Measurements from ENCODE around the gene CUX1. TPM values are rescaled to one million over a fixed set of nuclear protein-coding genes. Genes with fewer than 3 reads are reported as not detected.

Gene CUX1
- total and polyA plus RNA-seq, 10 of the 15 experiments (the other 5 are each of a cell fraction or from before 2014, with no cell fraction given): 6.1 to 48.6 (median 25.9) TPM

DNA sequence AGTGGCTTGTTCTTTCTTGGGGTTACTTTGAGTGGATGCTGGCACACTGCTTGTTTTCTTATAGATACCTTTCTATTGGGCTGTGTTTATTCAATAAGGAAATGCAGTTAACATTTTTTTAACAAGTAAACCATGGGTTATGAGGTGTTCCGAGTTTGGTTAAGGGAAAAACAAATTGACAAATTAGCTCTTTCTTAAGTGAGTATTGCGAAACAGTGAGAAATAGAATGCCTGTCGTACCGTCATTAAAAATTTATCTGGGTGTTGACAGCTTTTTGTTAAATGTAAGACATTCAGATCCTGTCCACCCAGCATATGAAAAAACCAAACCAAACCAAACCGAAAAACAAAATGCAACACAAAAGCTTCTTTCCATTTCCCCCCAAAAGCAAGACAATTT is 6.2 kb downstream of the CUX1 start:
- H2AFZ ChIP-seq (ENCODE audit: control insufficient read depth, low read depth, low read length): no peak overlapping the region
- H3K9ac ChIP-seq (ENCODE audit: control insufficient read depth, insufficient read depth, low read length): no peak overlapping the region
- FAIRE-seq: no peak
- H3K36me3 ChIP-seq (ENCODE audit: control insufficient read depth in 2 of 2, insufficient read depth in 2 of 2, low read length in 1 of 2): peaks cover 1 to 9% of the 10 kb centered on the region in 2 experiments; a peak in 2 of 4 replicates
- no peaks in the 10 kb centered on the region; the same call in 1 of the 2 replicates for H4K20me1 ChIP-seq (ENCODE audit: control insufficient read depth, insufficient read depth)
- in situ Hi-C loops (cut with MboI): no loop called here
- ChIA-PET POLR2A (no interaction called here), SMC1A (ENCODE audit: uncharacterized antibody, unreplicated experiment) (interaction anchor here (0.9 to 1.1 kb wide), 2 partner anchors 159 to 285 kb away, joined by 3 read pairs; no protein-coding TSS in a partner anchor), RAD21 (ENCODE audit: unreplicated experiment) (no interaction called here), CTCF (interaction anchor here (0.8 to 1.3 kb wide), 2 partner anchors 33 to 80 kb away, joined by 3 to 5 read pairs; no protein-coding TSS in a partner anchor)
- H3K4me2 ChIP-seq (ENCODE audit: control insufficient read depth, insufficient read depth): no peak overlapping the region; the same call in 1 of the 2 replicates
- H3K4me3 ChIP-seq: no peak overlapping the region
- ATAC-seq: no peak
- H3K27ac ChIP-seq (ENCODE audit: control insufficient read depth, insufficient read depth): no peak overlapping the region
- no peak for TF ChIP-seq TARDBP (IDR thresholded peaks at IDR 0.05; ENCODE audit: borderline replicate concordance)
- no peak for TF ChIP-seq ELK1 (IDR thresholded peaks at IDR 0.05; ENCODE audit: low read depth, low read length)
- TF ChIP-seq SMAD1 (IDR thresholded peaks at IDR 0.05; ENCODE audit: low read depth, partially characterized antibody): no peak
- no peak for TF ChIP-seq BCL11A (IDR thresholded peaks at IDR 0.05; ENCODE audit: low read depth, low read length)
- H3K9me3 ChIP-seq (replicated peaks; ENCODE audit: control insufficient read depth, insufficient read depth, low read length): no peaks in the 10 kb centered on the region
- no peaks in the 10 kb centered on the region for H3K27me3 ChIP-seq (replicated peaks in 1 of 2; ENCODE audit: control insufficient read depth in 2 of 2, insufficient read depth in 2 of 2, low read length in 1 of 2)
- H3K4me1 ChIP-seq (ENCODE audit: control insufficient read depth, insufficient read depth, low read length): peaks cover 4% of the 10 kb centered on the region; the same call in 1 of the 2 replicates
- intact Hi-C loops (cut with micrococcal nuclease; ENCODE audit: unreplicated experiment): no loop called here
- DNase-seq (ENCODE audit: low read depth, low spot score): no peak
- H3K79me2 ChIP-seq (ENCODE audit: control insufficient read depth, insufficient read depth, low read length): peaks cover 69% of the 10 kb centered on the region
- BruUV-seq (replicated peaks): no TSS peak
- 97% methylated on average over 5 of the region's 5 CpGs for WGBS (ENCODE audit: insufficient coverage, insufficient replicate concordance, low lambda C conversion rate, missing lambda C conversion rate)

- in situ Hi-C loops (cut with MboI): no loop called here
- TF ChIP-seq ELK1 (IDR thresholded peaks at IDR 0.05; ENCODE audit: low read depth, low read length): no peak
- TF ChIP-seq E4F1 (IDR thresholded peaks at IDR 0.05; ENCODE audit: borderline replicate concordance, partially characterized antibody): no peak
- TF ChIP-seq YY1 (IDR thresholded peaks at IDR 0.05; ENCODE audit: low read depth, low read length): no peak
- TF ChIP-seq TCF3 (IDR thresholded peaks at IDR 0.05; ENCODE audit: borderline replicate concordance, insufficient read depth, low read depth, low read length): no peak
- TF ChIP-seq ASH2L (IDR thresholded peaks at IDR 0.05; ENCODE audit: borderline replicate concordance, low read depth): no peak
- no peak for TF ChIP-seq SIX5 (IDR thresholded peaks at IDR 0.05; ENCODE audit: low read depth, low read length, severe bottlenecking)
- TF ChIP-seq, protein P1, sequence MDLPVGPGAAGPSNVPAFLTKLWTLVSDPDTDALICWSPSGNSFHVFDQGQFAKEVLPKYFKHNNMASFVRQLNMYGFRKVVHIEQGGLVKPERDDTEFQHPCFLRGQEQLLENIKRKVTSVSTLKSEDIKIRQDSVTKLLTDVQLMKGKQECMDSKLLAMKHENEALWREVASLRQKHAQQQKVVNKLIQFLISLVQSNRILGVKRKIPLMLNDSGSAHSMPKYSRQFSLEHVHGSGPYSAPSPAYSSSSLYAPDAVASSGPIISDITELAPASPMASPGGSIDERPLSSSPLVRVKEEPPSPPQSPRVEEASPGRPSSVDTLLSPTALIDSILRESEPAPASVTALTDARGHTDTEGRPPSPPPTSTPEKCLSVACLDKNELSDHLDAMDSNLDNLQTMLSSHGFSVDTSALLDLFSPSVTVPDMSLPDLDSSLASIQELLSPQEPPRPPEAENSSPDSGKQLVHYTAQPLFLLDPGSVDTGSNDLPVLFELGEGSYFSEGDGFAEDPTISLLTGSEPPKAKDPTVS (IDR thresholded peaks at IDR 0.05; ENCODE audit: low read depth, low read length): no peak
Observed at GRCh38 chr7:101824440-101824839, 7.0 kb downstream of the CUX1 start.

More at GRCh38 chr7:101824440-101824839, 7.0 kb downstream of the CUX1 start:
- Histone ChIP-seq H3K27ac (ENCODE audit: control insufficient read depth, insufficient read depth) (no peak overlapping the region), H3K9me3 (replicated peaks; ENCODE audit: control insufficient read depth, insufficient read depth, low read length) (no peaks in the 10 kb centered on the region), H3K36me3 (ENCODE audit: control insufficient read depth in 2 of 2, insufficient read depth in 2 of 2, low read length in 1 of 2) (peaks cover 1 to 9% of the 10 kb centered on the region in 2 experiments; a peak in 2 of 4 replicates), H4K20me1 (ENCODE audit: control insufficient read depth, insufficient read depth) (no peaks in the 10 kb centered on the region; the same call in 1 of the 2 replicates), H3K4me1 (ENCODE audit: control insufficient read depth, insufficient read depth, low read length) (no peaks in the 10 kb centered on the region), H3K79me2 (ENCODE audit: control insufficient read depth, insufficient read depth, low read length) (peaks cover 68% of the 10 kb centered on the region), H3K4me3 (no peak overlapping the region), H3K4me2 (ENCODE audit: control insufficient read depth, insufficient read depth) (no peak overlapping the region), H3K27me3 (replicated peaks in 1 of 2; ENCODE audit: control insufficient read depth in 2 of 2, insufficient read depth in 2 of 2, low read length in 1 of 2) (no peaks in the 10 kb centered on the region), H3K9ac (ENCODE audit: control insufficient read depth, insufficient read depth, low read length) (no peak overlapping the region), H2AFZ (ENCODE audit: control insufficient read depth, low read depth, low read length) (no peak overlapping the region)
- intact Hi-C loops (cut with micrococcal nuclease; ENCODE audit: unreplicated experiment): no loop called here
- ATAC-seq (no peak), DNase-seq (ENCODE audit: low read depth, low spot score) (no peak), FAIRE-seq (no peak)
- WGBS (ENCODE audit: insufficient coverage, insufficient replicate concordance, low lambda C conversion rate, missing lambda C conversion rate): 96% methylated on average over 8 of the region's 8 CpGs
- ChIA-PET RAD21 (ENCODE audit: unreplicated experiment) (interaction anchor here (1.3 kb wide), 1 partner anchor 32 kb away, joined by 3 read pairs; no protein-coding TSS in a partner anchor), CTCF (no interaction called here), POLR2A (no interaction called here), SMC1A (ENCODE audit: uncharacterized antibody, unreplicated experiment) (interaction anchor here (0.9 kb wide), 1 partner anchor 158 kb away, joined by 3 read pairs; no protein-coding TSS in a partner anchor)
- no TSS peak for BruUV-seq (replicated peaks)
